ENCODE data around the gene MRPL33. TPM values are rescaled to one million over a fixed set of nuclear protein-coding genes. Genes with fewer than 3 reads are reported as not detected.

Gene MRPL33
- total RNA-seq, 1 experiment from 2014 or later, result 66.8 TPM

DNA sequence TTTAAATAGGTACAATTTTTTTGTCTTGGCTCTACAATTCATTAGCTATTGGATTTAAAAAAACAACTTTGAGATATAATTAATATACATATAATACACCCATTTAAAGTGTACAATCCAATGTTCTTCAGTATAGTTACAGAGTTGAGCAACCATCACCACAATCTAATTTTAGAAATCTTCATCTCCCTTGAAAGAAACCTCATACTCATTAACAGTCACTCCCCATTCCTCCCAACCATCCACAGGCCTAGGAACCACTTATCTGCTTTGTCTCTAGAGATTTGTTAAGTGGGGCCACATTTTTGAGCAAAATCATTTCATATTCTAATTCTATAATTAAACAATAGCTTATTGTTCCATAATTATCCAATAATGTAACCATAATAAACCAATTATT lies 32.6 kb downstream of the MRPL33 start:
- no peak overlapping the region for H3K4me2 ChIP-seq (ENCODE audit: insufficient read depth, insufficient read length, low read length)
- H2AFZ ChIP-seq (ENCODE audit: low read length), result no peak overlapping the region
- no peaks in the 10 kb centered on the region for H3K9me3 ChIP-seq (ENCODE audit: control insufficient read depth, low read depth, low read length)
- Mint-ChIP-seq H3K27me3 (ENCODE audit: low read depth) (no peaks in the 10 kb centered on the region; the same call in none of the 2 replicates), H3K27ac (no peak overlapping the region), H3K4me3 (no peak overlapping the region), H3K36me3 (ENCODE audit: insufficient read depth in 1 of 3, low read depth in 3 of 3) (no peaks in the 10 kb centered on the region), H3K9me3 (no peaks in the 10 kb centered on the region; a peak in 1 of 5 replicates), H3K4me1 (peaks cover 0 to 3% of the 10 kb centered on the region in 2 experiments; a peak in 2 of 4 replicates)
- H3K4me1 ChIP-seq (ENCODE audit: insufficient read depth, low read length), result no peaks in the 10 kb centered on the region
- no peak for DNase-seq
- H3K27me3 ChIP-seq (ENCODE audit: insufficient read depth, low read length), result no peaks in the 10 kb centered on the region; the same call in 1 of the 2 replicates
- H2BK120ac ChIP-seq (ENCODE audit: low read depth, low read length, poor library complexity, severe bottlenecking), result no peak overlapping the region
- no peaks in the 10 kb centered on the region for H3K79me2 ChIP-seq (ENCODE audit: insufficient read depth, low read length)
- no peak overlapping the region for H3K27ac ChIP-seq (ENCODE audit: insufficient read length, low read depth, low read length)
- H3K9ac ChIP-seq (ENCODE audit: extremely low read depth, insufficient read length, low read length), result no peak overlapping the region
- H2BK12ac ChIP-seq (ENCODE audit: insufficient read length, low read depth, low read length), result no peak overlapping the region
- H2BK15ac ChIP-seq (ENCODE audit: low read depth, low read length), result no peak overlapping the region
- H3K18ac ChIP-seq (ENCODE audit: insufficient read length, low read depth, low read length), result no peak overlapping the region
- H4K5ac ChIP-seq (ENCODE audit: insufficient read length, low read depth, low read length), result no peak overlapping the region
- no peak overlapping the region for H2AK5ac ChIP-seq (ENCODE audit: insufficient read length, low read length)
- H3K56ac ChIP-seq (ENCODE audit: insufficient read length, low read depth, low read length), result no peak overlapping the region
- H4K91ac ChIP-seq (ENCODE audit: insufficient read length, low read depth, low read length), result no peak overlapping the region
- H3K14ac ChIP-seq (ENCODE audit: insufficient read depth, low read length), result no peak overlapping the region
- no peaks in the 10 kb centered on the region for H3K79me1 ChIP-seq (ENCODE audit: insufficient read depth, low read depth, low read length, poor library complexity, severe bottlenecking)
- no peaks in the 10 kb centered on the region for H3K23me2 ChIP-seq (ENCODE audit: insufficient read length, low read depth, low read length, poor library complexity, severe bottlenecking)
- H4K8ac ChIP-seq (replicated peaks; ENCODE audit: insufficient read length, low read depth, low read length), result no peak overlapping the region
- H3T11ph ChIP-seq (ENCODE audit: low read length), result no peak overlapping the region
- H2BK5ac ChIP-seq (ENCODE audit: insufficient read length, low read length), result no peak overlapping the region
- TF ChIP-seq, protein P1, sequence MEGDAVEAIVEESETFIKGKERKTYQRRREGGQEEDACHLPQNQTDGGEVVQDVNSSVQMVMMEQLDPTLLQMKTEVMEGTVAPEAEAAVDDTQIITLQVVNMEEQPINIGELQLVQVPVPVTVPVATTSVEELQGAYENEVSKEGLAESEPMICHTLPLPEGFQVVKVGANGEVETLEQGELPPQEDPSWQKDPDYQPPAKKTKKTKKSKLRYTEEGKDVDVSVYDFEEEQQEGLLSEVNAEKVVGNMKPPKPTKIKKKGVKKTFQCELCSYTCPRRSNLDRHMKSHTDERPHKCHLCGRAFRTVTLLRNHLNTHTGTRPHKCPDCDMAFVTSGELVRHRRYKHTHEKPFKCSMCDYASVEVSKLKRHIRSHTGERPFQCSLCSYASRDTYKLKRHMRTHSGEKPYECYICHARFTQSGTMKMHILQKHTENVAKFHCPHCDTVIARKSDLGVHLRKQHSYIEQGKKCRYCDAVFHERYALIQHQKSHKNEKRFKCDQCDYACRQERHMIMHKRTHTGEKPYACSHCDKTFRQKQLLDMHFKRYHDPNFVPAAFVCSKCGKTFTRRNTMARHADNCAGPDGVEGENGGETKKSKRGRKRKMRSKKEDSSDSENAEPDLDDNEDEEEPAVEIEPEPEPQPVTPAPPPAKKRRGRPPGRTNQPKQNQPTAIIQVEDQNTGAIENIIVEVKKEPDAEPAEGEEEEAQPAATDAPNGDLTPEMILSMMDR (conservative IDR thresholded peaks at IDR 0.05), result no peak
- H3K4ac ChIP-seq (ENCODE audit: low read depth, low read length), result no peak overlapping the region
- no peak overlapping the region for H2BK20ac ChIP-seq (ENCODE audit: low read depth, low read length, poor library complexity, severe bottlenecking)
- no peaks in the 10 kb centered on the region for H4K20me1 ChIP-seq (ENCODE audit: control insufficient read depth, insufficient read depth, insufficient read length)
- no peak overlapping the region for H3K23ac ChIP-seq (ENCODE audit: insufficient read length, low read depth, low read length)

Measured in H9 (cell line).